Right lobe of liver (tissue), 6 donors: ENCODE measurements around the gene FOXP1. TPM values are rescaled to one million over a fixed set of nuclear protein-coding genes. Genes with fewer than 3 reads are reported as not detected.

ENCODE experiments used
- ATAC-seq, 4 donors: fragments of 200-7000 bp; cut with Tn5 transposase; one replicate each; pipeline ENCODE4 v1.9.1; 2020; ENCODE audit warnings: mild to moderate bottlenecking in 4 of 4, moderate library complexity in 4 of 4
- DNase-seq, 3 donors: peaks; one replicate each; pipeline ENCODE4 v3.0.0-alpha.2; 2020
- H3K27ac ChIP-seq, 3 donors: fragments of 200-600 bp; one replicate each; pipeline ENCODE4 v1.8.0; 2022
- H3K27me3 ChIP-seq, 2 donors: fragments of 200-600 bp; one replicate each; pipeline ENCODE4 v1.8.0; 2022
- H3K36me3 ChIP-seq, 4 donors: fragments of 200-600 bp; sonication (generic) in 1 of 4; one replicate each; pipeline versions ENCODE4 v1.5.1 to v1.8.0; 2017 to 2022; ENCODE audit warnings: control low read depth in 1 of 4
- H3K4me1 ChIP-seq, 4 donors: fragments of 200-600 bp; sonication (generic) in 1 of 4; one replicate each; pipeline versions ENCODE4 v1.5.1 to v1.8.0; 2017 to 2022; ENCODE audit warnings: control low read depth in 1 of 4
- H3K4me3 ChIP-seq, 3 donors: fragments of 200-600 bp; one replicate each; pipeline ENCODE4 v1.8.0; 2022
- H3K9me3 ChIP-seq, 4 donors: fragments of 200-600 bp; sonication (generic) in 1 of 4; one replicate each; pipeline versions ENCODE4 v1.5.1 to v1.8.0; 2017 to 2022; ENCODE audit warnings: control low read depth in 1 of 4
- POLR2A ChIP-seq: fragments of 450-650 bp; IDR thresholded peaks from one replicate; pipeline ENCODE4 v1.6.1; 2017; ENCODE audit warnings: antibody characterized with exemption, mild to moderate bottlenecking
- WGBS: methylation state at CpG from one replicate; pipeline ENCODE4 v1.1.6; 2018; ENCODE audit warnings: low coverage, low lambda C conversion rate; ENCODE audit not compliant: insufficient coverage; ENCODE audit errors: missing lambda C conversion rate; 5-methylcytosine and 5-hydroxymethylcytosine counted together
- intact Hi-C, 2 donors: fragments of 100-400 bp; cut with DNase I; formaldehyde crosslinking; loops; one replicate each; pipeline versions ENCODE4 v1.11.2 to v1.14.1; 2022
- total RNA-seq, 6 experiments: library from RNA; depleted of rRNA in 2 of 6; stranded (reverse); fragments of >200 nt in 2 of 6; fragmentation: NEBNext Ultra II Directional in 3 of 6; extraction: Animal tissue kit (Norgen Biotek cat#: 25700) in 3 of 6; gene quantifications; one replicate each; pipeline versions ENCODE4 v1.1.0 to v1.2.4, GENCODE V29; 2016 to 2023
- TF ChIP-seq, protein P1 (sequence below), 4 donors: fragments of 200-600 bp in 3 of 4; fragments of 450-650 bp in 1 of 4; IDR thresholded peaks; one replicate each; pipeline versions ENCODE4 v1.5.1 to v1.8.0; 2016 to 2022; ENCODE audit warnings: antibody characterized with exemption in 4 of 4, mild to moderate bottlenecking in 2 of 4
- donor health status: DM: no; HTN: yes; CAD: no.
- donor health status: DM: no; HTN: no; CAD: no.
- donor health status: DM: no; HTN: no; CAD: no.
- donor health status: DM: no; HTN: yes; CAD: no.
- donor health status: DM: no; HTN: yes; CAD: no.

FOXP1 gene
- total RNA-seq, 6 experiments from 2014 or later: 26.7 to 47.7 (median 35.2) TPM

- TF ChIP-seq, protein P1, sequence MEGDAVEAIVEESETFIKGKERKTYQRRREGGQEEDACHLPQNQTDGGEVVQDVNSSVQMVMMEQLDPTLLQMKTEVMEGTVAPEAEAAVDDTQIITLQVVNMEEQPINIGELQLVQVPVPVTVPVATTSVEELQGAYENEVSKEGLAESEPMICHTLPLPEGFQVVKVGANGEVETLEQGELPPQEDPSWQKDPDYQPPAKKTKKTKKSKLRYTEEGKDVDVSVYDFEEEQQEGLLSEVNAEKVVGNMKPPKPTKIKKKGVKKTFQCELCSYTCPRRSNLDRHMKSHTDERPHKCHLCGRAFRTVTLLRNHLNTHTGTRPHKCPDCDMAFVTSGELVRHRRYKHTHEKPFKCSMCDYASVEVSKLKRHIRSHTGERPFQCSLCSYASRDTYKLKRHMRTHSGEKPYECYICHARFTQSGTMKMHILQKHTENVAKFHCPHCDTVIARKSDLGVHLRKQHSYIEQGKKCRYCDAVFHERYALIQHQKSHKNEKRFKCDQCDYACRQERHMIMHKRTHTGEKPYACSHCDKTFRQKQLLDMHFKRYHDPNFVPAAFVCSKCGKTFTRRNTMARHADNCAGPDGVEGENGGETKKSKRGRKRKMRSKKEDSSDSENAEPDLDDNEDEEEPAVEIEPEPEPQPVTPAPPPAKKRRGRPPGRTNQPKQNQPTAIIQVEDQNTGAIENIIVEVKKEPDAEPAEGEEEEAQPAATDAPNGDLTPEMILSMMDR (IDR thresholded peaks at IDR 0.05): no peak
- no peak for TF ChIP-seq POLR2A
- Histone ChIP-seq H3K4me1 (peaks cover 0 to 11% (median 3%) of the 10 kb centered on the region in 4 donors), H3K36me3 (peaks cover 0 to 45% (median 12%) of the 10 kb centered on the region in 4 donors), H3K4me3 (no peak overlapping the region), H3K9me3 (no peaks in the 10 kb centered on the region), H3K27me3 (no peaks in the 10 kb centered on the region), H3K27ac (no peak overlapping the region)
- WGBS: 79% methylated on average over 7 of the region's 7 CpGs
- no peak for DNase-seq
- no peak for ATAC-seq
- intact Hi-C loops: no loop called here
Observed at GRCh38 chr3:71037775-71038174, 545.8 kb downstream of the FOXP1 start.

DNA sequence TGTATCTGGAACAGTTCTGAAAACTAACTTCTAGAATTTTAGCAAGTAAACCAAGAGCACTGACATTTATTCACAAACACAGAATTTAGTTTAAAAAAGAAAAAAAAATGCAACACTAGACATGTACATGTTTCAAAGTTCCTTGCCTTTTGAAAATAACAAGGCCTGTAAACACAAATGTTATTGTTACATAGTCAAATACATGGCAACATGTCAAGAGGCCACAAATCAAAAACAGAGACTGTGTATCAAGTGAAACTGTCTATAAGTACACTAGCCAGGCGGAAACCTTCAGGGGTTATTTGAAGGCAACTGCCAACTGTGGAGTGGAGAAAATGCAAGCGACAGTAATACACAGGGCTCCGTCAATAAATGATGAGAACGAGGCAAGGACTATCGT, 547.6 kb downstream of the FOXP1 start:
- peak; percentile 63 to 75 (median 70) for ATAC-seq
- TF ChIP-seq, protein P1 (IDR thresholded peaks at IDR 0.05): no peak
- TF ChIP-seq POLR2A: no peak
- H3K9me3 ChIP-seq: no peaks in the 10 kb centered on the region
- H3K4me1 ChIP-seq: peaks cover 0 to 11% (median 3%) of the 10 kb centered on the region in 4 donors
- DNase-seq: no peak
- intact Hi-C loops: no loop called here
- H3K27me3 ChIP-seq: no peaks in the 10 kb centered on the region
- peaks cover 0 to 29% (median 4%) of the 10 kb centered on the region in 4 donors for H3K36me3 ChIP-seq
- H3K27ac ChIP-seq: peak overlapping the region in 1 of 3 donors; percentile 12
- WGBS: 56% methylated on average over 5 of the region's 5 CpGs
- H3K4me3 ChIP-seq: no peak overlapping the region

- TF ChIP-seq POLR2A: no peak
- TF ChIP-seq, protein P1 (IDR thresholded peaks at IDR 0.05): no peak
- no peaks in the 10 kb centered on the region for H3K27me3 ChIP-seq
- intact Hi-C loops: no loop called here
- WGBS: 69% methylated on average over 5 of the region's 5 CpGs
- ATAC-seq (no peak), DNase-seq (no peak)
- H3K36me3 ChIP-seq: peaks cover 0 to 23% (median under 1%) of the 10 kb centered on the region in 4 donors
- peaks cover 0 to 11% (median 3%) of the 10 kb centered on the region in 4 donors for H3K4me1 ChIP-seq
- no peak overlapping the region for H3K4me3 ChIP-seq
- no peaks in the 10 kb centered on the region for H3K9me3 ChIP-seq
- peak overlapping the region in 1 of 3 donors; percentile 12 for H3K27ac ChIP-seq
Observed at GRCh38 chr3:71035314-71035713, 548.2 kb downstream of the FOXP1 start.

DNA sequence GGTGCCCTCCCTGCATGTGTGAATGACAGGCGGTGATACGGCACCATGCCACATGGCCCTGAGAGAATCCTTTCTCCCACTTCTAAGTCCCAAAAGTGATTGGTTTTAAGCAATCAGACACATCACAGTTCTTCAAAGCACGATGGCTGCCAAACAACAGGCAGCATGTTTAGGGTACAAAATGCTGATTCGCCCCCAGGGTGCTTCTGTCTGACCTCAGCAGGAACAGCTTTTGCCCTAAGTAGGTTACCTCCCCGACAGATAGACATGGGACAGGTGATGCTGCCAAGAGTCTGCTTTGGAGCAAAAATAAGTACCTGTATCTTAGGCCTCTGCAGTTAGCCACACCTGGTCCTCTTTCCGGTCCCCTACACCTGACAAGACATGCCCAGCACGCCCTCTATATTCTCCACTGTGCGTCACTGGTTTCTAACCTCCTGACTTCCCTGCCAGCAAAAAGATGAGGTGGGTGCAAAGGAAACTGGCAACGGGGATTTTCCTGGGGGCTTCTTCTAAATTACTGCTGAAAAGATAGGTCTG, 549.8 kb downstream of the FOXP1 start:
- Histone ChIP-seq H3K4me3 (no peak overlapping the region), H3K27me3 (no peaks in the 10 kb centered on the region), H3K36me3 (peaks cover 0 to 10% (median 0%) of the 10 kb centered on the region in 4 donors), H3K9me3 (no peaks in the 10 kb centered on the region), H3K27ac (no peak overlapping the region), H3K4me1 (peaks cover 0 to 11% (median 3%) of the 10 kb centered on the region in 4 donors)
- ATAC-seq (no peak), DNase-seq (no peak)
- no peak for TF ChIP-seq POLR2A
- TF ChIP-seq, protein P1 (IDR thresholded peaks at IDR 0.05): no peak
- intact Hi-C loops: no loop called here
- WGBS: 92% methylated on average over 4 of the region's 9 CpGs
